ENCODE results near the gene NFIA. TPM values are rescaled to one million over a fixed set of nuclear protein-coding genes. Genes with fewer than 3 reads are reported as not detected.

NFIA gene
- total RNA-seq, 1 experiment from 2014 or later, result 12.7 TPM

DNA sequence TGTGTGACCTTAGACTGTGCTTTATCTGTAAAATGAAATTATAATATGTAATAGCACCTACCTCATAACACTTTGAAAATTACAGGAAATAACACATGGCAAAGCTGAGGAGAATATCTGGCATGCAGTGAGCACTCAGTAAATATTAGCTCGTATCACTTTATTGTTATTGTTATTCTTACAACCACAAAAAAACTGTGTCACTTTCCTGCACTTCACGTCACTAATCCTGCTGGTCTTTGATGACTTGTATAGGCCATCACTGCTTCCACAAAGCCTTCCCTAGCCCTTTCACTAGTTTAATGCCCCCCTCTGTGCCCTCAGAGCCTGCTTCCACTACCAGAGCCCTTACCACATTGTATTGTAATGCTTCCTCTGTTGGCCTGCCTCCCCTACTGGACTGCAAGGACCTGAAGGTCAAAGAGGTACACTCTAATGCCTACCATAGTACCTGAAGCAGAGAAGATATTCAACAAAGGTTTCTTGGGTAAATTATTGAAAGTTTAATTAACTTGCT is 231.6 kb downstream of the NFIA start:
- Histone ChIP-seq H2AFZ (ENCODE audit: low read length) (no peak overlapping the region), H3K36me3 (ENCODE audit: low read depth, low read length) (no peaks in the 10 kb centered on the region), H3K27me3 (ENCODE audit: low read length) (no peaks in the 10 kb centered on the region), H4K20me1 (ENCODE audit: low read length) (no peaks in the 10 kb centered on the region), H3K4me1 (ENCODE audit: insufficient read depth, low read length) (peaks cover 7% of the 10 kb centered on the region), H3K79me2 (ENCODE audit: low read length) (no peaks in the 10 kb centered on the region), H3K9me2 (replicated peaks; ENCODE audit: low read length) (no peaks in the 10 kb centered on the region), H3K9ac (ENCODE audit: low read length) (no peak overlapping the region), H3K9me3 (ENCODE audit: low read length) (no peaks in the 10 kb centered on the region), H3K4me2 (ENCODE audit: low read length) (no peak overlapping the region), H3K4me3 (ENCODE audit: low read length) (no peak overlapping the region), H3K27ac (ENCODE audit: low read length) (no peak overlapping the region), H3F3A (ENCODE audit: low read length, unreplicated experiment) (no peaks in the 10 kb centered on the region)
- TF ChIP-seq EZH2phosphoT487 (IDR thresholded peaks at IDR 0.05; ENCODE audit: borderline replicate concordance, low read length), result no peak
- no peak for TF ChIP-seq EZH2 (IDR thresholded peaks at IDR 0.05; ENCODE audit: low read length, unreplicated experiment)
- TF ChIP-seq, protein P1, sequence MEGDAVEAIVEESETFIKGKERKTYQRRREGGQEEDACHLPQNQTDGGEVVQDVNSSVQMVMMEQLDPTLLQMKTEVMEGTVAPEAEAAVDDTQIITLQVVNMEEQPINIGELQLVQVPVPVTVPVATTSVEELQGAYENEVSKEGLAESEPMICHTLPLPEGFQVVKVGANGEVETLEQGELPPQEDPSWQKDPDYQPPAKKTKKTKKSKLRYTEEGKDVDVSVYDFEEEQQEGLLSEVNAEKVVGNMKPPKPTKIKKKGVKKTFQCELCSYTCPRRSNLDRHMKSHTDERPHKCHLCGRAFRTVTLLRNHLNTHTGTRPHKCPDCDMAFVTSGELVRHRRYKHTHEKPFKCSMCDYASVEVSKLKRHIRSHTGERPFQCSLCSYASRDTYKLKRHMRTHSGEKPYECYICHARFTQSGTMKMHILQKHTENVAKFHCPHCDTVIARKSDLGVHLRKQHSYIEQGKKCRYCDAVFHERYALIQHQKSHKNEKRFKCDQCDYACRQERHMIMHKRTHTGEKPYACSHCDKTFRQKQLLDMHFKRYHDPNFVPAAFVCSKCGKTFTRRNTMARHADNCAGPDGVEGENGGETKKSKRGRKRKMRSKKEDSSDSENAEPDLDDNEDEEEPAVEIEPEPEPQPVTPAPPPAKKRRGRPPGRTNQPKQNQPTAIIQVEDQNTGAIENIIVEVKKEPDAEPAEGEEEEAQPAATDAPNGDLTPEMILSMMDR (conservative IDR thresholded peaks at IDR 0.05; ENCODE audit: low read depth, low read length), result no peak
- BruUV-seq (replicated peaks), result no TSS peak
- DNase-seq, result no peak
- intact Hi-C loops (cut with micrococcal nuclease), result no loop called here
- ChIA-PET POLR2A (ENCODE audit: unreplicated experiment) (no interaction called here), CTCF (no interaction called here)
- ATAC-seq, result no peak

DNA sequence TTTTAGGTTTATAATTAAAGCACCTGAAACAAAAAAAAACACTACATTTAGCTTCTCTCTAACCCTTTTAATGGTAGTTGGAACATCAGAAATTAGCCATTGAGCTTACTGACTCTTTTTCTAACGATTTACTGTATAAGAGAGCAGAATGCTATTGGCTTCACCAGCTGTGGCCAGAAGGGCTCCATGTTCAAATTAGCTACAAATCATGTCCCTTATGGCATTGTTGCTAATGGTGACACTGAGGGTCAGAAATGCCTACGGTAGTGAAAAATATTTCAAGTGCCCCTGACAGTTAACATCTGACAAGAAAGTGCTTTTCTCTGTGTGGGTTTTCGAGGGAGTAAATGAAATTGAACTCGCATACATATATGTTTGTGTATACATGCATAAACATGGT is 232.7 kb downstream of the NFIA start:
- CTCF ChIA-PET, result no interaction called here
- no TSS peak for BruUV-seq (replicated peaks)
- Histone ChIP-seq H2AFZ (ENCODE audit: low read length) (no peak overlapping the region), H4K20me1 (ENCODE audit: low read length) (no peaks in the 10 kb centered on the region), H3K79me2 (ENCODE audit: low read length) (no peaks in the 10 kb centered on the region), H3K4me3 (ENCODE audit: low read length) (no peak overlapping the region), H3K4me1 (ENCODE audit: insufficient read depth, low read length) (peaks cover 10% of the 10 kb centered on the region), H3K36me3 (ENCODE audit: low read depth, low read length) (no peaks in the 10 kb centered on the region), H3K9ac (ENCODE audit: low read length) (no peak overlapping the region), H3K4me2 (ENCODE audit: low read length) (no peak overlapping the region), H3K9me2 (replicated peaks; ENCODE audit: low read length) (no peaks in the 10 kb centered on the region), H3K27me3 (ENCODE audit: low read length) (no peaks in the 10 kb centered on the region), H3F3A (ENCODE audit: low read length, unreplicated experiment) (no peaks in the 10 kb centered on the region), H3K9me3 (ENCODE audit: low read length) (no peaks in the 10 kb centered on the region), H3K27ac (ENCODE audit: low read length) (no peak overlapping the region)
- POLR2A ChIA-PET (ENCODE audit: unreplicated experiment), result no interaction called here
- TF ChIP-seq, protein P1 (conservative IDR thresholded peaks at IDR 0.05; ENCODE audit: low read depth, low read length), result no peak
- TF ChIP-seq EZH2 (IDR thresholded peaks at IDR 0.05; ENCODE audit: low read length, unreplicated experiment) (no peak), EZH2phosphoT487 (IDR thresholded peaks at IDR 0.05; ENCODE audit: borderline replicate concordance, low read length) (no peak)
- no peak for ATAC-seq
- DNase-seq, result no peak
- intact Hi-C loops (cut with micrococcal nuclease), result no loop called here

DNA sequence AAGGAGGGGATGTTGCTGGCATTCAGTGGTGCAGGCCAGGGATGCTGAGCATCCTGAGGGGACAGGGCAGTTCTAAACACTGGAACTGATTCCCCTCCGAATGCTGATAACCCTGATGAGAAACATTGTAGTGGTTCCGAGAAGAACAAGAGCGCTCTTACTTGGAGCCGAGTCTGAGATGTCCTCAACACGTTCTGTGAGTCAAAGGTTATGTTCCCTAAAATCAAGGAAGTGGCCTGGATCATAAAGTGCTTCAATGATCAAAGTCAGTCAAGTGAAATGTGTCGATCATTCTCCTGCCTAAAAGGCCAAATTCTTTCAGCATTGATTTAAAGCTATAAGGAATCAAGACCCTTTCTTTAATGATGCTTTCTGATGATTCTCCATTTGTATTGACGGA is 234.1 kb downstream of the NFIA start:
- no peaks in the 10 kb centered on the region for H3K27me3 ChIP-seq (ENCODE audit: low read length)
- TF ChIP-seq, protein P1 (conservative IDR thresholded peaks at IDR 0.05; ENCODE audit: low read depth, low read length), result no peak
- TF ChIP-seq EZH2 (IDR thresholded peaks at IDR 0.05; ENCODE audit: low read length, unreplicated experiment), result no peak
- TF ChIP-seq EZH2phosphoT487 (IDR thresholded peaks at IDR 0.05; ENCODE audit: borderline replicate concordance, low read length), result no peak
- ATAC-seq, result no peak

More for the DNA sequence above, 234.1 kb downstream of the NFIA start:
- Histone ChIP-seq H4K20me1 (ENCODE audit: low read length) (no peaks in the 10 kb centered on the region), H3K79me2 (ENCODE audit: low read length) (no peaks in the 10 kb centered on the region), H3F3A (ENCODE audit: low read length, unreplicated experiment) (no peaks in the 10 kb centered on the region), H3K4me2 (ENCODE audit: low read length) (no peak overlapping the region), H3K9me2 (replicated peaks; ENCODE audit: low read length) (no peaks in the 10 kb centered on the region), H3K4me3 (ENCODE audit: low read length) (no peak overlapping the region), H3K27ac (ENCODE audit: low read length) (no peak overlapping the region), H3K9me3 (ENCODE audit: low read length) (no peaks in the 10 kb centered on the region), H3K36me3 (ENCODE audit: low read depth, low read length) (no peaks in the 10 kb centered on the region), H3K4me1 (ENCODE audit: insufficient read depth, low read length) (peaks cover 14% of the 10 kb centered on the region), H2AFZ (ENCODE audit: low read length) (no peak overlapping the region), H3K9ac (ENCODE audit: low read length) (no peak overlapping the region)
- no TSS peak for BruUV-seq (replicated peaks)
- ChIA-PET POLR2A (ENCODE audit: unreplicated experiment) (no interaction called here), CTCF (no interaction called here)
- DNase-seq, result no peak
- intact Hi-C loops (cut with micrococcal nuclease), result no loop called here

Data from PC-3 (cell line).